ENCODE measurements around the gene STK39. TPM values are rescaled to one million over a fixed set of nuclear protein-coding genes. Genes with fewer than 3 reads are reported as not detected.

Gene STK39
- total RNA-seq, 1 experiment from 2014 or later = 22.1 TPM

DNA sequence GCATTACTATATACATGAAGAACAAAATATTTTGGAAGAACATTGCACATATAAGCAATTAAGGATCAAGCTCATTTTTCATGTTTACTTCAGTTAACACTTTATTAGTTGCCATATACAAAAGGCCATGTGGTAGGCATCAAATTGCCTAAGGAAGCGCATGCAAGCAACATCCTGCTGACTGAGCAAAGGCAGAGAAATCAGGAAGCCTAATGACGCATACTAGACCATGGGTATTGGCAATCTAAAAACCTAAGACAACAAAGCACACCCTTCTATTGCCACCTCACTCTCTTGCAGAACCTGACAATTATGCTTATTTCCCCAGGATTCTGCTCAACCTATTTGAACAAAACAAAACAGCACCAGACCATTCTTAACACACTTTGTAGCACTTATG, 171.9 kb downstream of the STK39 start:
- H4K8ac ChIP-seq (replicated peaks; ENCODE audit: insufficient read length, low read depth, low read length) = no peak overlapping the region
- no peak overlapping the region for H3K14ac ChIP-seq (ENCODE audit: insufficient read depth, low read length)
- no peaks in the 10 kb centered on the region for H3K79me1 ChIP-seq (ENCODE audit: insufficient read depth, low read depth, low read length, poor library complexity, severe bottlenecking)
- H2BK15ac ChIP-seq (ENCODE audit: low read depth, low read length) = no peak overlapping the region
- H3K9ac ChIP-seq (ENCODE audit: extremely low read depth, insufficient read length, low read length) = no peak overlapping the region
- no CpG with 5 or more reads among the region's 2 CpGs for WGBS (ENCODE audit: extremely low coverage, insufficient read length, low lambda C conversion rate)
- no peak overlapping the region for H3K23ac ChIP-seq (ENCODE audit: insufficient read length, low read depth, low read length)
- H2BK120ac ChIP-seq (ENCODE audit: low read depth, low read length, poor library complexity, severe bottlenecking) = no peak overlapping the region
- H3K4me1 ChIP-seq (ENCODE audit: insufficient read depth, low read length) = no peaks in the 10 kb centered on the region
- no peak overlapping the region for H3K27ac ChIP-seq (ENCODE audit: insufficient read length, low read depth, low read length)
- no peak for DNase-seq
- H3K27me3 Mint-ChIP-seq (ENCODE audit: low read depth) = no peaks in the 10 kb centered on the region
- H3K18ac ChIP-seq (ENCODE audit: insufficient read length, low read depth, low read length) = no peak overlapping the region
- H3K23me2 ChIP-seq (ENCODE audit: insufficient read length, low read depth, low read length, poor library complexity, severe bottlenecking) = no peaks in the 10 kb centered on the region
- no peaks in the 10 kb centered on the region for H3K9me3 ChIP-seq (ENCODE audit: control insufficient read depth, low read depth, low read length)
- no peak overlapping the region for H2BK5ac ChIP-seq (ENCODE audit: insufficient read length, low read length)
- TF ChIP-seq, protein P1, sequence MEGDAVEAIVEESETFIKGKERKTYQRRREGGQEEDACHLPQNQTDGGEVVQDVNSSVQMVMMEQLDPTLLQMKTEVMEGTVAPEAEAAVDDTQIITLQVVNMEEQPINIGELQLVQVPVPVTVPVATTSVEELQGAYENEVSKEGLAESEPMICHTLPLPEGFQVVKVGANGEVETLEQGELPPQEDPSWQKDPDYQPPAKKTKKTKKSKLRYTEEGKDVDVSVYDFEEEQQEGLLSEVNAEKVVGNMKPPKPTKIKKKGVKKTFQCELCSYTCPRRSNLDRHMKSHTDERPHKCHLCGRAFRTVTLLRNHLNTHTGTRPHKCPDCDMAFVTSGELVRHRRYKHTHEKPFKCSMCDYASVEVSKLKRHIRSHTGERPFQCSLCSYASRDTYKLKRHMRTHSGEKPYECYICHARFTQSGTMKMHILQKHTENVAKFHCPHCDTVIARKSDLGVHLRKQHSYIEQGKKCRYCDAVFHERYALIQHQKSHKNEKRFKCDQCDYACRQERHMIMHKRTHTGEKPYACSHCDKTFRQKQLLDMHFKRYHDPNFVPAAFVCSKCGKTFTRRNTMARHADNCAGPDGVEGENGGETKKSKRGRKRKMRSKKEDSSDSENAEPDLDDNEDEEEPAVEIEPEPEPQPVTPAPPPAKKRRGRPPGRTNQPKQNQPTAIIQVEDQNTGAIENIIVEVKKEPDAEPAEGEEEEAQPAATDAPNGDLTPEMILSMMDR (conservative IDR thresholded peaks at IDR 0.05) = no peak
- H3K9me3 Mint-ChIP-seq = no peaks in the 10 kb centered on the region
- no peak overlapping the region for H2BK12ac ChIP-seq (ENCODE audit: insufficient read length, low read depth, low read length)
- H3K27me3 ChIP-seq (ENCODE audit: insufficient read depth, low read length) = no peaks in the 10 kb centered on the region
- H3K56ac ChIP-seq (ENCODE audit: insufficient read length, low read depth, low read length) = no peak overlapping the region
- no peak overlapping the region for H3K4ac ChIP-seq (ENCODE audit: low read depth, low read length)
- no peak overlapping the region; a peak in 2 of 7 replicates for H3K27ac Mint-ChIP-seq
- H3K4me2 ChIP-seq (ENCODE audit: insufficient read depth, insufficient read length, low read length) = no peak overlapping the region
- no peaks in the 10 kb centered on the region for H3K79me2 ChIP-seq (ENCODE audit: insufficient read depth, low read length)
- peaks cover 0 to 4% (median 2%) of the 10 kb centered on the region in 3 experiments; a peak in 4 of 7 replicates for H3K36me3 Mint-ChIP-seq (ENCODE audit: insufficient read depth in 1 of 3, low read depth in 3 of 3)
- H3K4me3 Mint-ChIP-seq = no peak overlapping the region
- no peak overlapping the region for H2BK20ac ChIP-seq (ENCODE audit: low read depth, low read length, poor library complexity, severe bottlenecking)
- no peak overlapping the region for H2AK5ac ChIP-seq (ENCODE audit: insufficient read length, low read length)
- no peaks in the 10 kb centered on the region for H3K4me1 Mint-ChIP-seq
- no peaks in the 10 kb centered on the region for H4K20me1 ChIP-seq (ENCODE audit: control insufficient read depth, insufficient read depth, insufficient read length)
- H4K91ac ChIP-seq (ENCODE audit: insufficient read length, low read depth, low read length) = no peak overlapping the region
- no peak overlapping the region for H2AFZ ChIP-seq (ENCODE audit: low read length)
- H4K5ac ChIP-seq (ENCODE audit: insufficient read length, low read depth, low read length) = no peak overlapping the region
- no peak overlapping the region for H3T11ph ChIP-seq (ENCODE audit: low read length)
